Fibroblast of the aortic adventitia (primary cell): ENCODE measurements around the gene DENND4A. TPM values are rescaled to one million over a fixed set of nuclear protein-coding genes. Genes with fewer than 3 reads are reported as not detected.

ENCODE experiments used
- DNase-seq: peaks from one replicate; pipeline ENCODE4 v3.0.0-alpha.2; 2010; ENCODE audit warnings: low read depth
- H3K4me3 ChIP-seq: 2 replicates; pipeline ENCODE4 v1.5.1; 2011; ENCODE audit warnings: low read depth, mild to moderate bottlenecking, control low read depth, low read length, moderate library complexity
- total RNA-seq: library from RNA; depleted of rRNA; stranded (reverse); fragments of >200 nt; gene quantifications from 2 replicates; pipeline ENCODE4 v1.2.3, GENCODE V29; 2012; ENCODE audit warnings: low replicate concordance
- TF ChIP-seq, protein P1 (sequence below): IDR thresholded peaks from 2 replicates; pipeline ENCODE4 v1.5.1; 2011; ENCODE audit warnings: mild to moderate bottlenecking, low read length, control low read depth, inconsistent platforms; ENCODE audit not compliant: insufficient read depth

Gene DENND4A
- total RNA-seq, 1 donor, result 30.3 TPM

- DNase-seq, result no peak
- TF ChIP-seq, protein P1, sequence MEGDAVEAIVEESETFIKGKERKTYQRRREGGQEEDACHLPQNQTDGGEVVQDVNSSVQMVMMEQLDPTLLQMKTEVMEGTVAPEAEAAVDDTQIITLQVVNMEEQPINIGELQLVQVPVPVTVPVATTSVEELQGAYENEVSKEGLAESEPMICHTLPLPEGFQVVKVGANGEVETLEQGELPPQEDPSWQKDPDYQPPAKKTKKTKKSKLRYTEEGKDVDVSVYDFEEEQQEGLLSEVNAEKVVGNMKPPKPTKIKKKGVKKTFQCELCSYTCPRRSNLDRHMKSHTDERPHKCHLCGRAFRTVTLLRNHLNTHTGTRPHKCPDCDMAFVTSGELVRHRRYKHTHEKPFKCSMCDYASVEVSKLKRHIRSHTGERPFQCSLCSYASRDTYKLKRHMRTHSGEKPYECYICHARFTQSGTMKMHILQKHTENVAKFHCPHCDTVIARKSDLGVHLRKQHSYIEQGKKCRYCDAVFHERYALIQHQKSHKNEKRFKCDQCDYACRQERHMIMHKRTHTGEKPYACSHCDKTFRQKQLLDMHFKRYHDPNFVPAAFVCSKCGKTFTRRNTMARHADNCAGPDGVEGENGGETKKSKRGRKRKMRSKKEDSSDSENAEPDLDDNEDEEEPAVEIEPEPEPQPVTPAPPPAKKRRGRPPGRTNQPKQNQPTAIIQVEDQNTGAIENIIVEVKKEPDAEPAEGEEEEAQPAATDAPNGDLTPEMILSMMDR, result no peak
These were observed 69.9 kb downstream of the DENND4A start for GRCh38 chr15:65722191-65722590.

GRCh38 chr15:65712415-65712814 lies 79.7 kb downstream of the DENND4A start:
- TF ChIP-seq, protein P1, result no peak
- no peak overlapping the region for H3K4me3 ChIP-seq
- no peak for DNase-seq

More at GRCh38 chr15:65722191-65722590, 69.9 kb downstream of the DENND4A start:
- H3K4me3 ChIP-seq, result no peak overlapping the region

DNA sequence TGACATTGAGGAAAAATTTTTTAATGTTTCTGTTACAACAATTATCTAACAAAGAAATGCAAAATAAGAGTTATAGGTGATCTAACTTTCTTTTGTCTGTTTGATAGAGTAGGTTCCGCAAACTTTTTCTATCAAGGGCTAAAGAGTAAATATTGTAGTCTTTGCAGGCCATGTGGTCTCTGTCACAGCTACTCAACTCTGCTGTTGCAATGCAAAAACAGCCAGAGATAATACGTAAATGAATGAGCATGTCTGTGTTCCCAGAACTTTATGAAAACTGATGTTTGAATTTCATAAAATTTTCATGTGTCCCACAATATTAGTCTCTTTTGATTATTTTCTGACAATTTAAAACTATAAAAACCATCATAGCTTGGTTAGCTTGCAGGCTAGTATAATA lies 97.0 kb downstream of the DENND4A start:
- H3K4me3 ChIP-seq, result no peak overlapping the region
- no peak for DNase-seq
- TF ChIP-seq, protein P1, result no peak

GRCh38 chr15:65690778-65691177 lies 101.3 kb downstream of the DENND4A start:
- DNase-seq, result no peak
- H3K4me3 ChIP-seq, result no peak overlapping the region
- TF ChIP-seq, protein P1, result no peak

DNA sequence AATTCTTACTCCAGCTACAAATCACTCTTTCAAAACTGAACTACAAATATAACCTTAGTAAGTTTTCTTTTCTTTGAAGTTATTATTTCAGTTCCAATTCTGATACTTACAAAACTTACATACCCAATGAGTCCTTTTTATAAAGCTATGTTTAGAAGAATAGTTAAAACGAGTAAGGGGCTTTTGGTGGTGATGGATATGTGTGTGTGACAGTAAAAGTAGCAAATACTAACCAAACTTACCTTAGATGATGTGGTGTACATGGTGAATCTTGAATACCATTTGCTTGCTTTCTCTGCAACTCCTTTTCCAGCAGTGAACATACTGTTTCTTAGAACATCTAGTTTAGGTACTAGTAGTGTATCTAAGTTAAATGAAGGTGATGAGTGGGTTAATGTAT lies 101.9 kb downstream of the DENND4A start:
- DNase-seq, result no peak
- TF ChIP-seq, protein P1, result no peak
- no peak overlapping the region for H3K4me3 ChIP-seq

GRCh38 chr15:65688462-65688861 lies 103.6 kb downstream of the DENND4A start:
- TF ChIP-seq, protein P1, result no peak
- H3K4me3 ChIP-seq, result no peak overlapping the region
- DNase-seq, result no peak

- TF ChIP-seq, protein P1, result no peak
- no peak overlapping the region for H3K4me3 ChIP-seq
- DNase-seq, result no peak
These were observed 109.6 kb downstream of the DENND4A start for GRCh38 chr15:65682404-65682911.
